ENCODE data around the gene KRTAP10-10.

Gene KRTAP10-10

GRCh38 chr21:44686000-44686781, 49.0 kb downstream of the KRTAP10-10 start:
- no peak for DNase-seq

GRCh38 chr21:44686843-44687561, 49.8 kb downstream of the KRTAP10-10 start:
- no peak for DNase-seq

- DNase-seq = no peak
Observed at GRCh38 chr21:44687671-44688070, 50.5 kb downstream of the KRTAP10-10 start.

Measured in fibroblast of upper back skin (primary cell).